HepG2 (cell line): Measurements from ENCODE around the gene PIM3. TPM values are rescaled to one million over a fixed set of nuclear protein-coding genes. Genes with fewer than 3 reads are reported as not detected.
A peak's percentile ranks its signal among the peaks of the same experiment; 100 is the strongest.

Source experiments
- ATF1 ChIP-seq: IDR thresholded peaks from 2 replicates; pipeline ENCODE4 v1.6.1; 2016; ENCODE audit warnings: mild to moderate bottlenecking, control low read depth
- BCLAF1 ChIP-seq: fragments of 450-650 bp; IDR thresholded peaks from 2 replicates; pipeline ENCODE4 v1.6.1; 2017; ENCODE audit warnings: mild to moderate bottlenecking
- CHCHD3 ChIP-seq: sonication (generic); formaldehyde crosslinking; IDR thresholded peaks from 2 replicates; pipeline ENCODE4 v1.8.0; 2022; ENCODE audit warnings: mild to moderate bottlenecking, missing genetic modification reagents, moderate library complexity
- FOXJ3 ChIP-seq: sonication (generic); formaldehyde crosslinking; IDR thresholded peaks from 2 replicates; pipeline ENCODE4 v1.4.0; 2020; ENCODE audit warnings: missing genetic modification reagents, mild to moderate bottlenecking, borderline replicate concordance
- GATAD2A ChIP-seq: IDR thresholded peaks from 2 replicates; pipeline ENCODE4 v1.6.1; 2016
- JUN ChIP-seq: sonication (generic); formaldehyde crosslinking; IDR thresholded peaks from 2 replicates; pipeline ENCODE4 v1.4.0; 2020; ENCODE audit warnings: mild to moderate bottlenecking, missing genetic modification reagents
- KLF13 ChIP-seq: sonication (generic); formaldehyde crosslinking; IDR thresholded peaks from 2 replicates; pipeline ENCODE4 v1.4.0; 2020; ENCODE audit warnings: mild to moderate bottlenecking, missing genetic modification reagents
- NFATC3 ChIP-seq: sonication (generic); formaldehyde crosslinking; IDR thresholded peaks from 2 replicates; pipeline ENCODE4 v1.5.1; 2020; ENCODE audit warnings: mild to moderate bottlenecking, missing genetic modification reagents
- NFE2L2 ChIP-seq: fragments of 150-350 bp; IDR thresholded peaks from 2 replicates; pipeline ENCODE4 v1.6.1; 2014; ENCODE audit warnings: low read length
- RARA ChIP-seq: IDR thresholded peaks from 2 replicates; pipeline ENCODE4 v1.6.1; 2016; ENCODE audit warnings: missing genetic modification reagents, missing compliant biosample characterization
- TBX2 ChIP-seq: sonication (generic); formaldehyde crosslinking; IDR thresholded peaks from 2 replicates; pipeline ENCODE4 v1.5.0; 2020; ENCODE audit warnings: missing genetic modification reagents, mild to moderate bottlenecking, borderline replicate concordance
- TFDP1 ChIP-seq: IDR thresholded peaks from 2 replicates; pipeline ENCODE4 v1.6.1; 2016; ENCODE audit warnings: missing compliant biosample characterization, missing genetic modification reagents, borderline replicate concordance
- ZFP36L2 ChIP-seq: sonication (generic); formaldehyde crosslinking; IDR thresholded peaks from 2 replicates; pipeline ENCODE4 v1.4.0; 2020; ENCODE audit warnings: missing genetic modification reagents
- ZKSCAN8 ChIP-seq: IDR thresholded peaks from 2 replicates; pipeline ENCODE4 v1.6.1; 2016; ENCODE audit warnings: borderline replicate concordance, missing genetic modification reagents, missing compliant biosample characterization
- ZNF274 ChIP-seq: sonication (generic); formaldehyde crosslinking; IDR thresholded peaks from 2 replicates; pipeline ENCODE4 v1.5.1; 2020; ENCODE audit warnings: mild to moderate bottlenecking, missing genetic modification reagents
- ZNF562 ChIP-seq: sonication (generic); formaldehyde crosslinking; IDR thresholded peaks from 2 replicates; pipeline ENCODE4 v1.8.0; 2022; ENCODE audit warnings: missing genetic modification reagents, borderline replicate concordance
- ZNF614 ChIP-seq: IDR thresholded peaks from 2 replicates; pipeline ENCODE4 v1.6.1; 2018; ENCODE audit warnings: missing biosample characterization, missing genetic modification reagents, inconsistent platforms, borderline replicate concordance
- ZNF777 ChIP-seq: sonication (generic); formaldehyde crosslinking; IDR thresholded peaks from 2 replicates; pipeline ENCODE4 v1.4.0; 2020; ENCODE audit warnings: missing genetic modification reagents
- polyA plus RNA-seq, 8 experiments: library from polyadenylated mRNA; depleted of rRNA in 3 of 8; stranded (reverse) in 7 of 8; unstranded in 1 of 8; fragments of >200 nt; fragmentation: Illumina TruSeq in 4 of 8; extraction: Trizol in 4 of 8; gene quantifications; 2 replicates each; pipeline versions ENCODE4 v1.2.1 to v1.2.3, GENCODE V29; 2011 to 2016; ENCODE audit warnings: low read depth in 4 of 8, missing spikeins in 1 of 8, mixed read lengths in 1 of 8; ENCODE audit not compliant: insufficient read depth in 1 of 8
- total RNA-seq, 5 experiments: library from RNA; depleted of rRNA; stranded (reverse); fragments of >200 nt; fragmentation: Illumina TruSeq; extraction: Trizol; gene quantifications; 2 replicates each; pipeline ENCODE4 v1.2.3, GENCODE V29; 2016; ENCODE audit warnings: low read depth in 1 of 5
- TF ChIP-seq, protein P1 (sequence below): sonication (generic); formaldehyde crosslinking; IDR thresholded peaks from 2 replicates; pipeline ENCODE4 v1.8.0; 2022; ENCODE audit warnings: mild to moderate bottlenecking, missing genetic modification reagents, moderate library complexity

PIM3 gene
- total and polyA plus RNA-seq, 2 of the 13 experiments (the other 11 are each of a cell fraction or from before 2014, with no cell fraction given), result 21.6 to 31.2 TPM

DNA sequence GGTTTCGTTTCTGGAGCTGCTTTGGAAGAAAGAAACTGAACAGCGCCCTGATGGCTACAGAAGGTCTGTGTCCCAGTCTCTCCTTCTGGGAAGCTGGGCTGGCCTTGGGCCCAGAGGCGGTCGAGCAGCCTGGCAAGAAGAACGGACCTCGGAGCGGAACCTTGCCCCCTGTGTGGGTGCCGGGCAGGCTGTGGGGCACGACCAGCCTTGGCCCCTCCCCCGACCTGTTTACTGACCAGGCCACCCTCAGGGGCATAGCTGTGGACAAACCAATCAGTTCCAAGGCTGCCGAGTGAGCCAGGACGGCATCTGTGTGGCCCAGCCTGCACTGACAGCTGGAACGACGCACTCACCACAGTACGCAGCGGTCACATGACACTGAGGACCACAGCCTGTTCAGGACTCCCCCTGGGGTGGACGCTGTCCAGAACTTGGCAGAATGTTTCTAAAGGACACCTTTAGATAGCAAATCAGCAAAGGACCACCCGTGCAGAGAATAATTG, 7.2 kb downstream of the PIM3 start (continued):
- TF ChIP-seq TBX2 (CRISPR knock-in tag) (peak; percentile 35; the same call in 1 of the 2 replicates), ZFP36L2 (CRISPR knock-in tag) (no peak), ZNF274 (no peak), GATAD2A (CRISPR knock-in tag) (peak; percentile 69), TFDP1 (CRISPR knock-in tag) (no peak), ZNF562 (no peak), NFE2L2 (no peak), JUN (no peak), ATF1 (CRISPR knock-in tag) (no peak), BCLAF1 (no peak), ZKSCAN8 (CRISPR knock-in tag) (no peak), FOXJ3 (no peak), CHCHD3 (CRISPR knock-in tag) (no peak), ZNF614 (CRISPR knock-in tag) (no peak), RARA (CRISPR knock-in tag) (peak; percentile 38; the same call in 1 of the 2 replicates), ZNF777 (no peak), NFATC3 (CRISPR knock-in tag) (no peak), KLF13 (CRISPR knock-in tag) (no peak)
- TF ChIP-seq, protein P1, sequence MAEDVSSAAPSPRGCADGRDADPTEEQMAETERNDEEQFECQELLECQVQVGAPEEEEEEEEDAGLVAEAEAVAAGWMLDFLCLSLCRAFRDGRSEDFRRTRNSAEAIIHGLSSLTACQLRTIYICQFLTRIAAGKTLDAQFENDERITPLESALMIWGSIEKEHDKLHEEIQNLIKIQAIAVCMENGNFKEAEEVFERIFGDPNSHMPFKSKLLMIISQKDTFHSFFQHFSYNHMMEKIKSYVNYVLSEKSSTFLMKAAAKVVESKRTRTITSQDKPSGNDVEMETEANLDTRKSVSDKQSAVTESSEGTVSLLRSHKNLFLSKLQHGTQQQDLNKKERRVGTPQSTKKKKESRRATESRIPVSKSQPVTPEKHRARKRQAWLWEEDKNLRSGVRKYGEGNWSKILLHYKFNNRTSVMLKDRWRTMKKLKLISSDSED (CRISPR knock-in tag), result no peak
